ENCODE data around the gene MPV17. TPM values are rescaled to one million over a fixed set of nuclear protein-coding genes. Genes with fewer than 3 reads are reported as not detected.

Gene MPV17
- total and polyA plus RNA-seq, 2 of the 13 experiments (the other 11 are each of a cell fraction or from before 2014, with no cell fraction given): 48.9 to 129 TPM

- no peak; the same call in 1 of the 2 replicates for TF ChIP-seq IRX3 (CRISPR knock-in tag; IDR thresholded peaks at IDR 0.05; ENCODE audit: borderline replicate concordance, low read depth)
- peak; percentile 81 for TF ChIP-seq ZNF605 (CRISPR knock-in tag; IDR thresholded peaks at IDR 0.05)
- TF ChIP-seq ZNF841 (CRISPR knock-in tag; IDR thresholded peaks at IDR 0.05; ENCODE audit: borderline replicate concordance): no peak
- TF ChIP-seq GPBP1L1 (CRISPR knock-in tag; IDR thresholded peaks at IDR 0.05): no peak
- peak; percentile 93 for TF ChIP-seq GFI1 (CRISPR knock-in tag; IDR thresholded peaks at IDR 0.05; ENCODE audit: borderline replicate concordance)
- TF ChIP-seq SMARCC2 (IDR thresholded peaks at IDR 0.05): no peak
- peak; percentile 65; the same call in 1 of the 2 replicates for TF ChIP-seq MTERF4 (CRISPR knock-in tag; IDR thresholded peaks at IDR 0.05)
- peak; percentile 99 for TF ChIP-seq ZNF556 (CRISPR knock-in tag; IDR thresholded peaks at IDR 0.05; ENCODE audit: borderline replicate concordance)
- TF ChIP-seq ZNF3 (CRISPR knock-in tag; IDR thresholded peaks at IDR 0.05): no peak
- TF ChIP-seq THAP8 (CRISPR knock-in tag; IDR thresholded peaks at IDR 0.05; ENCODE audit: borderline replicate concordance): peak; percentile 83; the same call in 1 of the 2 replicates
- TF ChIP-seq ZNF792 (CRISPR knock-in tag; IDR thresholded peaks at IDR 0.05): peak; percentile 89
- TF ChIP-seq EHMT2 (IDR thresholded peaks at IDR 0.05; ENCODE audit: borderline replicate concordance, low read depth, low read length): no peak; the same call in 1 of the 2 replicates
- peak; percentile 76; the same call in 1 of the 2 replicates for TF ChIP-seq ZNF746 (CRISPR knock-in tag; IDR thresholded peaks at IDR 0.05)
- peak; percentile 96 for TF ChIP-seq ARNT2 (CRISPR knock-in tag; IDR thresholded peaks at IDR 0.05; ENCODE audit: low read depth)
- peak; percentile 84 for TF ChIP-seq BORCS8-MEF2B (CRISPR knock-in tag; IDR thresholded peaks at IDR 0.05)
- TF ChIP-seq ZNF12 (CRISPR knock-in tag; IDR thresholded peaks at IDR 0.05): peak; percentile 73; the same call in 1 of the 2 replicates
- TF ChIP-seq ZNF879 (CRISPR knock-in tag; IDR thresholded peaks at IDR 0.05): 0 out of 2 replicates have a peak, but pooled peaks have one; percentile 53
- no peak for TF ChIP-seq THYN1 (CRISPR knock-in tag; IDR thresholded peaks at IDR 0.05; ENCODE audit: borderline replicate concordance, low read depth)
- TF ChIP-seq RAD51 (IDR thresholded peaks at IDR 0.05; ENCODE audit: borderline replicate concordance): no peak
- TF ChIP-seq FOSL2 (CRISPR knock-in tag; IDR thresholded peaks at IDR 0.05): peak; percentile 81; the same call in 1 of the 2 replicates
- TF ChIP-seq SMAD3 (CRISPR knock-in tag; IDR thresholded peaks at IDR 0.05): peak; percentile 98
- TF ChIP-seq ZNF337 (CRISPR knock-in tag; IDR thresholded peaks at IDR 0.05; ENCODE audit: borderline replicate concordance, low read depth): peak; percentile 88
- 0 out of 2 replicates have a peak, but pooled peaks have one; percentile 75 for TF ChIP-seq ZNF569 (CRISPR knock-in tag; IDR thresholded peaks at IDR 0.05; ENCODE audit: borderline replicate concordance)
- TF ChIP-seq ZNF768 (CRISPR knock-in tag; IDR thresholded peaks at IDR 0.05): peak; percentile 76
- TF ChIP-seq YEATS2 (CRISPR knock-in tag; IDR thresholded peaks at IDR 0.05; ENCODE audit: borderline replicate concordance): peak; percentile 95
- peak; percentile 97; the same call in 1 of the 2 replicates for TF ChIP-seq ZNF747 (CRISPR knock-in tag; IDR thresholded peaks at IDR 0.05; ENCODE audit: borderline replicate concordance)
- TF ChIP-seq KLF9 (CRISPR knock-in tag; IDR thresholded peaks at IDR 0.05; ENCODE audit: low read depth): peak; percentile 91; the same call in 1 of the 2 replicates
- peak; percentile 97 for TF ChIP-seq ZMYM4 (CRISPR knock-in tag; IDR thresholded peaks at IDR 0.05)
- TF ChIP-seq ZBTB38 (CRISPR knock-in tag; IDR thresholded peaks at IDR 0.05): peak; percentile 99
Observed at GRCh38 chr2:27370026-27370815, 47.3 kb upstream of the MPV17 start, which contains the start of the genes EIF2B4 and SNX17 (continued).

Data from HepG2 (cell line).